Heart left ventricle (tissue), 13 donors: ENCODE results near the gene SLC37A1.

Experiments used
- POLR2A ChIP-seq, 2 donors: fragments of 450-650 bp; IDR thresholded peaks; one replicate each; pipeline ENCODE4 v1.6.1; 2017; ENCODE audit warnings: antibody characterized with exemption in 2 of 2, mild to moderate bottlenecking in 2 of 2, moderate library complexity in 2 of 2
- TF ChIP-seq, protein P1 (sequence below), 12 donors: fragments of 200-600 bp; sonication (generic) in 4 of 12; IDR thresholded peaks; one replicate each; pipeline versions ENCODE4 v1.5.0 to v1.8.0; 2018 to 2022; ENCODE audit warnings: antibody characterized with exemption in 12 of 12, mild to moderate bottlenecking in 5 of 12
- donor health status: ischemic (EF 13 %, LVEDD 7.1; RV severe dilation, severe dysfunction).
- donor health status: DM: no; HTN: yes; CAD: no.
- donor health status: DM: no; HTN: no; CAD: no.
- donor health status: ischemic (EF 25% LVEDD 6.9; RV normal size, moderate dysfunction).
- donor health status: ischemic (EF 25% LVEDD 5.7; RV mildly dilated, moderate dysfunction).
- donor health status: ischemic (EF 35%, LVEDD 5.7; RV mildly dilated, moderate dysfunction).
- donor health status: nonischemic (EF 11% LVEDD 7.7; RV severe dilation, severe dysfunction).
- donor health status: DM: yes; HTN: yes; CAD: no.
- donor health status: PGD.
- donor health status: ischemic (EF 29% LVEDD 5.4; RV normal size, mild dysfunction).
- donor health status: nonischemic (EF 23%, LVEDD 6.1; RV moderate dilation, normal function).

DNA sequence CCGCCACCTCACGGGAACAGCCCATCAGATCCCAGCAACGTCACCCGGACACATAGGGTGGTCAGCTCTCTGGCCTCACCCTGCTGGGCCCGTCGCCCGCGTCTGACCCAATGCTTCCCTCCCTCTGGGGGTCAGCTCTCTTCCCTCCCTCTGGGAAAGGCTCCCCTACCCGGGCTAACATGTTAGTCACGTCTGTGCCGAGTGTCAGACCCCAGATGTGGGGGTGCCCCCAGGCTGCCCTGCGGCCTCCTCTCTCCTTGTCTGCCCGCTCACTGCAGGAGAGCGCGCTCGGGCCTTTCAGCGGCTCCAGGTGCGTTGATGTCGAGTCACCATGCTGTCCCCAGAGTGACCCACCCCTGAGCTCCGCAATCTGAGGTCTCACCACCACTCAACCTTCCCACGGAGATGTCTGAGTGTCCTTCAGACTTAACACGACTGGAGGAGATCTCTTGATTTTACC, 34.3 kb downstream of the SLC37A1 start:
- TF ChIP-seq, protein P1, sequence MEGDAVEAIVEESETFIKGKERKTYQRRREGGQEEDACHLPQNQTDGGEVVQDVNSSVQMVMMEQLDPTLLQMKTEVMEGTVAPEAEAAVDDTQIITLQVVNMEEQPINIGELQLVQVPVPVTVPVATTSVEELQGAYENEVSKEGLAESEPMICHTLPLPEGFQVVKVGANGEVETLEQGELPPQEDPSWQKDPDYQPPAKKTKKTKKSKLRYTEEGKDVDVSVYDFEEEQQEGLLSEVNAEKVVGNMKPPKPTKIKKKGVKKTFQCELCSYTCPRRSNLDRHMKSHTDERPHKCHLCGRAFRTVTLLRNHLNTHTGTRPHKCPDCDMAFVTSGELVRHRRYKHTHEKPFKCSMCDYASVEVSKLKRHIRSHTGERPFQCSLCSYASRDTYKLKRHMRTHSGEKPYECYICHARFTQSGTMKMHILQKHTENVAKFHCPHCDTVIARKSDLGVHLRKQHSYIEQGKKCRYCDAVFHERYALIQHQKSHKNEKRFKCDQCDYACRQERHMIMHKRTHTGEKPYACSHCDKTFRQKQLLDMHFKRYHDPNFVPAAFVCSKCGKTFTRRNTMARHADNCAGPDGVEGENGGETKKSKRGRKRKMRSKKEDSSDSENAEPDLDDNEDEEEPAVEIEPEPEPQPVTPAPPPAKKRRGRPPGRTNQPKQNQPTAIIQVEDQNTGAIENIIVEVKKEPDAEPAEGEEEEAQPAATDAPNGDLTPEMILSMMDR (IDR thresholded peaks at IDR 0.05), result no peak
- TF ChIP-seq POLR2A (IDR thresholded peaks at IDR 0.05), result no peak
